DOHH2 (cell line): Measurements from ENCODE around the gene UCHL5.

Experiments used
- H3F3A ChIP-seq: fragments of 200-600 bp; sonication (generic), shearing (Covaris generic); 2 replicates; pipeline ENCODE4 v1.6.0; 2016; ENCODE audit warnings: antibody characterized with exemption, mild to moderate bottlenecking; ENCODE audit not compliant: control insufficient read depth, insufficient read depth
- H3K27ac ChIP-seq: fragments of 200-600 bp; sonication (generic); 2 replicates; pipeline ENCODE4 v1.5.1; 2014; ENCODE audit warnings: low read depth, mild to moderate bottlenecking, low read length, moderate library complexity
- H3K27me3 ChIP-seq: fragments of 200-600 bp; sonication (generic); 2 replicates; pipeline ENCODE4 v1.6.1; 2014; ENCODE audit warnings: mild to moderate bottlenecking, low read length, mixed read lengths; ENCODE audit not compliant: control insufficient read depth
- H3K36me3 ChIP-seq: fragments of 200-600 bp; sonication (generic); 2 replicates; pipeline ENCODE4 v1.6.1; 2014; ENCODE audit warnings: mild to moderate bottlenecking, low read length, moderate library complexity, mixed read lengths; ENCODE audit not compliant: control insufficient read depth
- H3K4me1 ChIP-seq: fragments of 200-600 bp; sonication (generic); 2 replicates; pipeline ENCODE4 v1.6.1; 2014; ENCODE audit warnings: mild to moderate bottlenecking, low read length, mixed read lengths; ENCODE audit not compliant: control insufficient read depth
- H3K4me2 ChIP-seq: fragments of 200-600 bp; sonication (generic); 2 replicates; pipeline ENCODE4 v1.6.0; 2014; ENCODE audit warnings: mild to moderate bottlenecking, low read length, moderate library complexity
- H3K4me3 ChIP-seq: fragments of 200-600 bp; sonication (generic); 2 replicates; pipeline ENCODE4 v1.5.1; 2014; ENCODE audit warnings: mild to moderate bottlenecking, low read length, mixed read lengths
- H3K79me2 ChIP-seq: fragments of 200-600 bp; sonication (generic); 2 replicates; pipeline ENCODE4 v1.6.1; 2014; ENCODE audit warnings: mild to moderate bottlenecking, low read length, mixed read lengths; ENCODE audit not compliant: control insufficient read depth
- H3K9me2 ChIP-seq: fragments of 200-600 bp; sonication (generic); replicated peaks from 2 replicates; pipeline ENCODE4 v1.6.1; 2014; ENCODE audit warnings: mild to moderate bottlenecking, low read length, mixed read lengths; ENCODE audit not compliant: control insufficient read depth
- H3K9me3 ChIP-seq: fragments of 200-600 bp; sonication (generic); 2 replicates; pipeline ENCODE4 v1.6.1; 2014; ENCODE audit warnings: antibody characterized with exemption, low read length, mixed read lengths; ENCODE audit not compliant: control insufficient read depth, insufficient read depth
- H4K20me1 ChIP-seq: fragments of 200-600 bp; sonication (generic); 2 replicates; pipeline ENCODE4 v1.6.0; 2014; ENCODE audit warnings: low read depth, mild to moderate bottlenecking, antibody characterized with exemption, low read length, moderate library complexity; ENCODE audit not compliant: control insufficient read depth, insufficient read depth
- EZH2phosphoT487 ChIP-seq: fragments of 200-600 bp; sonication (generic); IDR thresholded peaks from 2 replicates; pipeline ENCODE4 v1.6.1; 2017; ENCODE audit warnings: borderline replicate concordance, mild to moderate bottlenecking, antibody characterized with exemption, low read length, moderate library complexity, mixed read lengths
- TF ChIP-seq, protein P1 (sequence below): fragments of 200-600 bp; sonication (generic); IDR thresholded peaks from one replicate; pipeline ENCODE4 v1.5.1; 2014; ENCODE audit warnings: antibody characterized with exemption, mild to moderate bottlenecking, low read depth, low read length; ENCODE audit not compliant: poor library complexity, severe bottlenecking

Gene UCHL5

DNA sequence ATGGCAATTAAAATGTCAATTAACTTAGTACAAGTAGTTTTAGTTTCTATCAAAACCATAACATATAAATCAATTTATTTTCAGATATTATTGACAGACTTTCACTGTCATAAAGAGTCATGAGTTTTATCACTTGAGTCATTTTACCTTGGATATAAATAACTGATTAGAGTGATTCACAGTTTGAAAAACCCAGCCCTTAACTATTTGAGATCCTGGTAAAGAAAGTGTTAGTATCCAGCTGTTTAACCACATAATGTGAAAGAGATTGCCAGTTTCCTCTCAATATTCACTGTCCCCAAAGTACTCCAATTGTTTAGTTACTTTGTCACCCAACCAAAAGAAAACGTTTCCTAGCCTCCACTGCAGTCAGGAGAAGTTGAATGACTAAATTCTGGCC lies 91.3 kb downstream of the UCHL5 start:
- H3K9me2 ChIP-seq: no peaks in the 10 kb centered on the region
- H3K79me2 ChIP-seq: no peaks in the 10 kb centered on the region
- no peaks in the 10 kb centered on the region for H3K27me3 ChIP-seq
- H4K20me1 ChIP-seq: no peaks in the 10 kb centered on the region
- H3F3A ChIP-seq: no peaks in the 10 kb centered on the region
- 0 out of 2 replicates have a peak, but pooled peaks cover 4% of the 10 kb centered on the region for H3K9me3 ChIP-seq
- H3K27ac ChIP-seq: no peak overlapping the region
- H3K4me3 ChIP-seq: no peak overlapping the region
- H3K4me2 ChIP-seq: no peak overlapping the region
- H3K36me3 ChIP-seq: no peaks in the 10 kb centered on the region
- H3K4me1 ChIP-seq: no peaks in the 10 kb centered on the region
- TF ChIP-seq, protein P1, sequence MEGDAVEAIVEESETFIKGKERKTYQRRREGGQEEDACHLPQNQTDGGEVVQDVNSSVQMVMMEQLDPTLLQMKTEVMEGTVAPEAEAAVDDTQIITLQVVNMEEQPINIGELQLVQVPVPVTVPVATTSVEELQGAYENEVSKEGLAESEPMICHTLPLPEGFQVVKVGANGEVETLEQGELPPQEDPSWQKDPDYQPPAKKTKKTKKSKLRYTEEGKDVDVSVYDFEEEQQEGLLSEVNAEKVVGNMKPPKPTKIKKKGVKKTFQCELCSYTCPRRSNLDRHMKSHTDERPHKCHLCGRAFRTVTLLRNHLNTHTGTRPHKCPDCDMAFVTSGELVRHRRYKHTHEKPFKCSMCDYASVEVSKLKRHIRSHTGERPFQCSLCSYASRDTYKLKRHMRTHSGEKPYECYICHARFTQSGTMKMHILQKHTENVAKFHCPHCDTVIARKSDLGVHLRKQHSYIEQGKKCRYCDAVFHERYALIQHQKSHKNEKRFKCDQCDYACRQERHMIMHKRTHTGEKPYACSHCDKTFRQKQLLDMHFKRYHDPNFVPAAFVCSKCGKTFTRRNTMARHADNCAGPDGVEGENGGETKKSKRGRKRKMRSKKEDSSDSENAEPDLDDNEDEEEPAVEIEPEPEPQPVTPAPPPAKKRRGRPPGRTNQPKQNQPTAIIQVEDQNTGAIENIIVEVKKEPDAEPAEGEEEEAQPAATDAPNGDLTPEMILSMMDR: no peak
- TF ChIP-seq EZH2phosphoT487: no peak

DNA sequence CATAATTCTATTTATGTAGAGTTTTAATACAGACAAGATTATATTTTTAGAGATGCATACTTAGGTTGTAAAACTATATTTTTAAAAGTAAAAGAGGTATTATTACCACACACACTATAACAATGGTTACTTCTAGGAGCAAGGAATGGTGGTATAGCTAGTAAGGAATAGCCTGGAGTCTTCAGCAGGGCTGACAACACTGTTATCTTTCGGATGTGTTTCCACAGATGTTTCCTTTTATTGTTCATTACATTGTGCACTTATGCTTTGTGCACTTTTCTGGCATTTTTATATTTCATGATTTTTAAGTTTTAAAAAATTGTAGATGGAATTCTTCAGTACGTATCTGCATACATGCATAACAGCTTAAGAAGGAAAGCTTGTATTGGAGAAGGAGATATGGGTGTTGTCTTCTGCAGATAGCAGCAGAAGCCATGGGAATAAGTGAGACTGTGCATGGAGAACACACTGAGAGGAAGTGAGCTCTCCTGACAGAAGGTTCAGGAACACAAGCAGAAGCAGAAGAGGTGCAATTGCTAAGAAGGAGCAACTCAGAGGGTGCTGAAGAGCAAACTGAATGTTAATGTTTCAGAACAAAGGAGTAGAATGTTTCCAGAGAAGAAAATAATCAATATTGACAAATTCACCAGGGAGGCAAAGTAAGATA lies 91.8 kb downstream of the UCHL5 start:
- Histone ChIP-seq H3K9me3 (0 out of 2 replicates have a peak, but pooled peaks cover 4% of the 10 kb centered on the region), H3K4me1 (no peaks in the 10 kb centered on the region), H3K79me2 (no peaks in the 10 kb centered on the region), H4K20me1 (no peaks in the 10 kb centered on the region), H3K9me2 (no peaks in the 10 kb centered on the region), H3K27me3 (no peaks in the 10 kb centered on the region), H3K4me3 (no peak overlapping the region), H3F3A (no peaks in the 10 kb centered on the region), H3K36me3 (no peaks in the 10 kb centered on the region), H3K27ac (no peak overlapping the region), H3K4me2 (no peak overlapping the region)
- TF ChIP-seq, protein P1: no peak
- TF ChIP-seq EZH2phosphoT487: no peak

DNA sequence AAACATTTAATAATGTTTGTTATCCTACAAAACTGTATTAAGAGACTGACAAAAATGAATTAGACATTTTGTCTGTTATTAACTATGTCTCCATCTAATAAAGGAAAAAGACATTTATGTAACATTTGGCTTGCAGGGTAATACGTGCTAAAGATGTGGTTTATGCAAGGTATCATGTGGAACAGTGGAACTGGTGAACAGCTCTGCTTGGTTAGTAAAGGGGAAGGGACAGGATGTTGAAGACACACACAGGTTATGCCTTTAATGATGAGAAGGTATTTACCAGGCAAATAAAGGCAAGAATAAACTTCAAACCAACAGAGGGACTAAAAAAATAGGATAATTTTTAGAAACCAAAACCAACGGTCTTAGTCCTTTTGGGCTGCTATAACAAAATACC lies 93.1 kb downstream of the UCHL5 start:
- no peak overlapping the region for H3K4me2 ChIP-seq
- no peak overlapping the region for H3K27ac ChIP-seq
- no peaks in the 10 kb centered on the region for H3K4me1 ChIP-seq
- H3K9me2 ChIP-seq: no peaks in the 10 kb centered on the region
- H3K27me3 ChIP-seq: no peaks in the 10 kb centered on the region
- H3K79me2 ChIP-seq: no peaks in the 10 kb centered on the region
- no peak overlapping the region for H3K4me3 ChIP-seq
- TF ChIP-seq, protein P1: no peak
- TF ChIP-seq EZH2phosphoT487: no peak
- H3K36me3 ChIP-seq: no peaks in the 10 kb centered on the region
- H3F3A ChIP-seq: no peaks in the 10 kb centered on the region
- H3K9me3 ChIP-seq: 0 out of 2 replicates have a peak, but pooled peaks cover 4% of the 10 kb centered on the region
- H4K20me1 ChIP-seq: no peaks in the 10 kb centered on the region
